HG02884 (cell line): Measurements from ENCODE around the gene MTHFSD.

ENCODE experiments used
- ATAC-seq: cut with Tn5 transposase; IDR thresholded peaks from one replicate; pipeline ENCODE4 v1.9.1; 2021; ENCODE audit warnings: mild to moderate bottlenecking, moderate library complexity; ENCODE audit not compliant: unreplicated experiment

The MTHFSD gene

DNA sequence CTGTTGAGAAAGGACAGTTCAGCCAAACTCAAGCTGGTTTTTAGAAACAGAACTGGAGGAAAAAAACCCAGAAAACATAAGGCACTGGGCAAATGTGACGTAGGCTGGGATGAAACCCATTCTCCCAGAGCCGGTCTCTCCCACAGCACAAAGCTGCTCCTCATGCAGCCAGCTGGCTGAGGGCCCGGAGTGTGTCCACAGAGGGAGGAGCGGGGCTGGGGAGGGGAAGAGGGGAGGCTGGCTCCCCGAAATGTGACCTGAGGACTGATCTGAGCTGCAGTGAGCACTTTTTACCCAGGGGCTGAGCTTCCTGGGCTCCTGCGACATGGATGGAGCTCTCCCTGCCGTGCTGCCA lies 23.9 kb downstream of the MTHFSD start:
- ATAC-seq: no peak

GRCh38 chr16:86530251-86531190 lies 24.5 kb downstream of the MTHFSD start:
- no peak for ATAC-seq

GRCh38 chr16:86529160-86529559 lies 25.9 kb downstream of the MTHFSD start:
- ATAC-seq: no peak

DNA sequence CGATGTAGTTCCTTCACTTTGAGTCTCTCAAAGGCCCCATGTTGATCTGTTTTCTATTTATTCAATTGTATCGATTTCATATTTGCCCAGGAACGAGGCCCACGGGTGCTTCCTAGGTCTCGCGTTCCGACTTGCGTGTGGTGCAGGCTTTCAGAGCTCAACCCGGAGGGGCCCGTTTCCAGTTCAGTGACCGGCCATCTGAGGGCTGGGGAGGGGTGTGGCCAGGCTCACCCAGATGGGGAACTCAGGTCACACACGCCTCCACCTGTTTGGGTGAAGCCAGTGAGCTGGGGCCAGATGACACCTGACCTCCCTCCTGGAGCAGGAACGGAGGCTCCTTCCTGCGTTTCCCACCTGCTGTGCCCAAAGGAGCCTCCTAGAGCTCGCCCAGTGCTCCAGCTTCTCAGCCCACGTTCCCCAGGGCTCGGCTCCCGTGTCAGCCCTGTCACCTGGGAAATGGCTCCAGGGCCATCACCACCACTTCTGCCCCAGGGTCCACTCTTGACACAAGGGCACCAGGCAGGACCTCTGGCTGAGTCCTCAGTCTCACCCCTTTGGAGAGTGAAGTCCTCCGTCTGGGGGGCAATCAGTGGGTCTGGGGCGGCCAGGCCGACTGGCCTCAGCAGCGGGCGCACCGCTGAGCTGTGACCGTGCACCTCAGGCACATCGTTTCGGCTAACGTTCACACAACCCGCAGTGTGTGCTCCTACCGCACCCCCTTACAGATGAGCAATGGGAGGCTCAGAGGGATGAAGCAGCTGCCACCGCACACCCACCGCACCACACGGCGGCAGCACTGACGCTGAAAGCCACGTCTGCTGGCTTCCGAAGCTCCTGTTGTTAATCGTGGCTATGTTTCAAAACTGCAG lies 26.7 kb downstream of the MTHFSD start:
- no peak for ATAC-seq

DNA sequence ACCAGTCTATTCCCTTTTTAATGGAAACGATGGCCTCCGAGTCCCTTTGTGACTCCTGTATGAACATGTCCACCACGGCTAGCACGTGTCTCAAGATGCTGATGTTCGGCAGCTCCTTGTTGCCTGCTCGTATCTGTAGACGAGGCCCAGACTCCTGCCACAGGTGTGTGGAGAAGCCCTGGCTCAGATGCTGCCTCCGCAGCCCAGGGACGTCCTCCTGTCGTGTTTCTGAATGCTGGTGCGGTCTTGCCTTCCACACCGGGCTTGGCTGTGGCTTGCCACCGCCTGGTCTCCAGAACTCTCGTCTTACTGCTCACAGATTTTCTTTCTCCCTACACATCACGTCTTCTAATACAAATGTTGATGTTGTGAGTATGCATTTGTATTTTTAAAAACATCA lies 27.7 kb downstream of the MTHFSD start:
- no peak for ATAC-seq

DNA sequence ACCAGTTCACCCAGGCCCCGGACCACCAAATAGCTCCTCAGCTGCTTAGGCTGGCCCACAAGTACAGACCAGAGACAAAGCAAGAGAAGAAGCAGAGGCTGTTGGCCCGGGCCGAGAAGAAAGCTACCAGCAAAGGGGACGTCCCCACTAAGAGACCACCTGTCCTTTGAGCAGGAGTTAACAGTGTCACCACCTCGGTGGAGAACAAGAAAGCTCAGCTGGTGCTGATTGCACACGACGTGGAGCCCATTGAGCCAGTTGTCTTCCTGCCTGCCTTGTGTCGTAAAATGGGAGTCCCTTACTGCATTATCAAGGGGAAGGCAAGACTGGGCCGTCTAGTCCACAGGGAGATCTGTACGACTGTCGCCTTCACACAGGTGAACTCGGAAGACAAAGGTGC lies 29.3 kb downstream of the MTHFSD start:
- ATAC-seq: no peak

- ATAC-seq: no peak
These were observed 31.0 kb downstream of the MTHFSD start for GRCh38 chr16:86524029-86524428.

DNA sequence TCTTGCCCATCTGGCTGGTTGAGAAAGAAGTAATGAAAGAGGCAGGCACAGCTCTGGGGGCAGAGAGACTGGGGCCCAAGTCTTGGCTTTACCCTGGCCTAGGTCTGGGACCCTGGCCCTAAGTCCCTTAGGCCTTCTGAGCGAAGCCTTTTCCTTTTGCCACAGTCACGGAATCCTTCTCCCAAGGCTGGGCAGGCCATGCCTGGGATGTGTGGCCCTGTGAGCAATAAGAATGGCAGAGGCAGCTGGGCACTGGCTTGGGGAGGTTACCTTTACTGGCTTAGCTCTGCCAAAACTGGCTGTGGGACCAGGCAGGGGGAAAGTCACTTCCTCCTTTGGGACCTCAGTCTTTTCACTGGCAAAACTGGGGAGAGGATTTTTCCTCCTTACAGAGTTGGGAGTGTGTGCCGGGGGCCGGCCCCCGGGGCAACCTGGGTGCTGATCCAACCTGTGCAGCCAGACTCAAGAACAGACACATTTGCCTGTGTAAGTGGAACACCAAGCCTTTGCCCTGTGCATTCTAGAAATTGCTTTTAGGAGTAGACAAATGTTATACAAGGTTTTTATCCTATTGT lies 31.8 kb downstream of the MTHFSD start:
- ATAC-seq: no peak

- ATAC-seq: no peak
These were observed 32.4 kb downstream of the MTHFSD start for GRCh38 chr16:86522634-86523033.

DNA sequence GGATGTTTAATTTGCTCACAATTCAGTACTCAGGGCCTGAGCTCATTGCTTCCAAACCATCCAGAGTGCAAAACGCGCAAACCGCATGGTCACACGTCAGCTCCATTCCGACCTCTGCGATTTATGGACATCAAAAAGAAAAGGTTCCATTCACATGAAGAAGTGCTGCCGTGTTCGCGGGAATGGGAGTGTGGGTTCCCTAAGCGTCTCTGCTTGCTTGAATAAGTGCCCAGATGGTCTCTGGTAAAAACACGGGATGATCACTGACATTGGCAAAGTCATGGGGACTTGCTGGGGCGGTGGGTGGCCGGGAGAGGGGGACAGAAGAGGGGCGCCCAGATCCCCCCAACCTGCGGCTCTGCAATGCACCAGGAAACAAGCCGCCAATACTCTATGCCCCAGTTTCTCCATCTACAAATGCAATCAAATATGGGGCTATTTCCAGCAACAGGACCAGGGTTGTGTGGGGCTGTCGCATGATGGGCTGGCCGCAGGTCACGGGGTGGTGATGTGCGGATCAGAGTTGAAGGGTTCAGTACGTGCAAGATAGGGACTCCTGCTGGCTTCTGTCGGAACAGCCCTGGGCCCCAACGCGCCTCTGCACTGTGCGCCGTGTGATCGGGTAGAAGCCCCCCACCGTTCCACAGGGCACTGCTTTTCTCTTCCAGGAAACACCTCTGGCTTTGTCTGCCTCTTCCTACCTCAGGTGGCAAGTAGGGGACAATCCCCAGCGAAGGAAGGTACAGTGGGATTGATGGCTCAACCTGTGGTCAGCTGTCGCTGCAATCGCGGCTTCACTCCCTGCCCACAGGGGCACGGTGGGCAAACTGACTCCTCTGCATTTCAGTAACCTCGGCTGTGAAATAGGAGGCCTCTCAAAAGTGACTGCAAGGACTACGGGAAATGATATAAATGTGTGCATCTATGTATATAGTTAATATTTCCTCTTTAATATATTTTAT lies 33.5 kb downstream of the MTHFSD start:
- ATAC-seq: no peak

GRCh38 chr16:86520317-86521210 lies 34.5 kb downstream of the MTHFSD start:
- ATAC-seq: no peak

GRCh38 chr16:86519649-86520316 lies 35.3 kb downstream of the MTHFSD start:
- ATAC-seq: no peak

GRCh38 chr16:86519007-86519648 lies 35.9 kb downstream of the MTHFSD start:
- ATAC-seq: no peak

- no peak for ATAC-seq
These were observed 37.3 kb downstream of the MTHFSD start for GRCh38 chr16:86517652-86518258.

GRCh38 chr16:86517033-86517432 lies 38.0 kb downstream of the MTHFSD start:
- no peak for ATAC-seq

GRCh38 chr16:86516623-86517003 lies 38.4 kb downstream of the MTHFSD start:
- no peak for ATAC-seq

- no peak for ATAC-seq
These were observed 39.0 kb downstream of the MTHFSD start for GRCh38 chr16:86515777-86516622.
